Keratinocyte (primary cell): ENCODE results near the gene MUC21.

Experiments
- CTCF ChIP-seq, 3 experiments: IDR thresholded peaks in 1 of 3; conservative IDR thresholded peaks in 1 of 3; optimal IDR thresholded peaks in 1 of 3; 2 replicates in 2 of 3; 3 replicates in 1 of 3; pipeline versions ENCODE3 to v1.5.1; 2011; ENCODE audit warnings: low read length in 3 of 3, mild to moderate bottlenecking in 3 of 3, moderate library complexity in 2 of 3, control low read depth in 1 of 3, inconsistent platforms in 1 of 3; ENCODE audit not compliant: insufficient read depth in 2 of 3; ENCODE audit errors: extremely low read depth in 1 of 3
- EZH2 ChIP-seq: IDR thresholded peaks from one replicate; pipeline ENCODE4 v1.6.1; 2012; ENCODE audit warnings: inconsistent platforms, mild to moderate bottlenecking, low read length, moderate library complexity

DNA sequence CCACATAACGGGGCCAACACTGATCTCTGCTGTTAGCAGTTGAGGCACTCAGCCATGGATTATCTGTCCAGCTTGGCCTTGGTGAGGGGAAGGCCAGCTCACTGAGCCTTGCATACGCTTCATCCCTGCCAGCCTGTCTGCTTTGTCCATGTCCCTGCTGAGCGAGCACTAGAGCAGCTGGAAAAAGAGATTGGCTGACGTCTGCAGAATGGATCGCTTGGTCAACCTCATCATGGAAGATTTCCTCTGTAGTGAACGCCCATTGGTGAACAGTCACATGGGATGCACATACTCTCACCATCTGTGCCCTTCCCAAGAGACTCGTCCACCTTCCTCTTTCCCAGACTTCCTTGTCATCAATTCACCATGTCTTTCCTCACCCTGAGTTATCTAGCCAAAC is 53.7 kb downstream of the MUC21 start:
- no peak for TF ChIP-seq CTCF (optimal IDR thresholded peaks at IDR 0.05 in 1 of 3, IDR thresholded peaks at IDR 0.05 in 1 of 3, conservative IDR thresholded peaks at IDR 0.05 in 1 of 3; ENCODE audit: extremely low read depth in 1 of 3, insufficient read depth in 2 of 3, low read length in 3 of 3)
- TF ChIP-seq EZH2: no peak
